HepG2 (cell line): ENCODE data around the gene CREB3. TPM values are rescaled to one million over a fixed set of nuclear protein-coding genes. Genes with fewer than 3 reads are reported as not detected.

Experiments used
- ATAC-seq: fragments of 200-7000 bp; cut with Tn5 transposase; 3 replicates; pipeline ENCODE4 v1.9.1; 2020; ENCODE audit warnings: mild to moderate bottlenecking, moderate library complexity
- BruUV-seq: library from RNA; stranded (reverse); fragments of 400-500 nt; replicated peaks from 2 replicates; lab custom pipeline; 2021; lab: Mats Ljungman, UMichigan
- CTCF ChIA-PET: fragments of 300-600 bp; formaldehyde crosslinking; extraction: SDS; loops from one replicate; lab custom pipeline; 2021; ENCODE audit warnings: low total read pairs, inconsistent platforms, low intra/inter-chr PET ratio; lab: Yijun Ruan, JAX
- POLR2A ChIA-PET: fragments of 350-600 bp; sonication (Branson Sonifier 250); formaldehyde crosslinking; loops from one replicate; lab custom pipeline; 2020; ENCODE audit warnings: antibody characterized with exemption, inconsistent platforms; lab: Yijun Ruan, JAX
- DNase-seq: peaks from one replicate; pipeline ENCODE4 v3.0.0-alpha.2; 2015; ENCODE audit warnings: low spot score
- FAIRE-seq: peaks from 3 replicates; lab custom pipeline; 2011; peaks lifted over from hg19 to GRCh38; lab: Jason Lieb, UNC
- H2AFZ ChIP-seq: one replicate; pipeline ENCODE4 v1.6.1; 2011; ENCODE audit warnings: low read length, inconsistent platforms
- H3K27ac ChIP-seq: fragments of 300-600 bp; 3 replicates; pipeline ENCODE4 v1.8.0; 2011; ENCODE audit warnings: mixed run types, mild to moderate bottlenecking, mixed read lengths, low read length, inconsistent platforms; ENCODE audit not compliant: insufficient read depth; ENCODE audit errors: extremely low read length
- H3K27me3 ChIP-seq, 2 experiments: fragments of 200-600 bp in 1 of 2; 2 replicates in 1 of 2; 3 replicates in 1 of 2; pipeline versions ENCODE4 v1.6.0 to v1.8.0; 2011; ENCODE audit warnings: low read length in 2 of 2, mild to moderate bottlenecking in 2 of 2, moderate library complexity in 2 of 2, inconsistent platforms in 1 of 2; ENCODE audit not compliant: insufficient read depth in 2 of 2, control insufficient read depth in 1 of 2
- H3K36me3 ChIP-seq, 2 experiments: fragments of 200-600 bp in 1 of 2; replicated peaks in 1 of 2; 2 replicates in 1 of 2; 3 replicates in 1 of 2; pipeline versions ENCODE4 v1.5.1 to v1.8.0; 2011; ENCODE audit warnings: low read length in 2 of 2, inconsistent platforms in 1 of 2; ENCODE audit not compliant: insufficient read depth in 2 of 2, control insufficient read depth in 1 of 2
- H3K4me1 ChIP-seq: 2 replicates; pipeline ENCODE4 v1.5.1; 2012; ENCODE audit warnings: low read length, inconsistent platforms; ENCODE audit not compliant: insufficient read depth
- H3K4me2 ChIP-seq: 2 replicates; pipeline ENCODE4 v1.6.0; 2011; ENCODE audit warnings: low read depth, low read length, inconsistent platforms
- H3K4me3 ChIP-seq, 3 experiments: fragments of 200-600 bp in 1 of 3; sonication (generic), shearing (Covaris generic) in 1 of 3; replicated peaks in 1 of 3; 2 replicates each; pipeline ENCODE4 v1.5.1; 2011 to 2016; ENCODE audit warnings: low read length in 3 of 3, inconsistent platforms in 2 of 3, low read depth in 2 of 3, mild to moderate bottlenecking in 2 of 3, control low read depth in 1 of 3, mixed read lengths in 1 of 3; ENCODE audit not compliant: insufficient read depth in 1 of 3
- H3K79me2 ChIP-seq: one replicate; pipeline ENCODE4 v1.6.1; 2011; ENCODE audit warnings: low read length, inconsistent platforms; ENCODE audit not compliant: insufficient read depth
- H3K9ac ChIP-seq: 2 replicates; pipeline ENCODE4 v1.6.0; 2011; ENCODE audit warnings: mild to moderate bottlenecking, low read depth, low read length, inconsistent platforms; ENCODE audit not compliant: insufficient read depth
- H3K9me3 ChIP-seq: 2 replicates; pipeline ENCODE4 v1.5.1; 2012; ENCODE audit warnings: mild to moderate bottlenecking, low read length
- H4K20me1 ChIP-seq: 2 replicates; pipeline ENCODE4 v1.6.0; 2011; ENCODE audit warnings: inconsistent platforms, mild to moderate bottlenecking, low read length, moderate library complexity; ENCODE audit not compliant: insufficient read depth
- AGO2 ChIP-seq: fragments of 200-400 bp; formaldehyde crosslinking; optimal IDR thresholded peaks from 2 replicates; pipeline ENCODE3; 2017; ENCODE audit warnings: mild to moderate bottlenecking, low read depth, low read length, moderate library complexity
- ATF1 ChIP-seq: IDR thresholded peaks from 2 replicates; pipeline ENCODE4 v1.6.1; 2016; ENCODE audit warnings: mild to moderate bottlenecking, control low read depth
- ETV6 ChIP-seq: sonication (generic); formaldehyde crosslinking; conservative IDR thresholded peaks from 2 replicates; pipeline ENCODE4 v1.4.0; 2020; ENCODE audit warnings: missing genetic modification reagents
- FOXK1 ChIP-seq: sonication (generic); formaldehyde crosslinking; IDR thresholded peaks from 2 replicates; pipeline ENCODE4 v1.4.0; 2020; ENCODE audit warnings: low read depth, missing genetic modification reagents, borderline replicate concordance
- MLXIP ChIP-seq: sonication (generic); formaldehyde crosslinking; IDR thresholded peaks from 2 replicates; pipeline ENCODE4 v1.9.0; 2021; ENCODE audit warnings: missing genetic modification reagents, borderline replicate concordance
- RFXAP ChIP-seq: sonication (generic); formaldehyde crosslinking; IDR thresholded peaks from 2 replicates; pipeline ENCODE4 v1.4.0; 2020; ENCODE audit warnings: missing genetic modification reagents, borderline replicate concordance
- RXRA ChIP-seq: sonication (generic); formaldehyde crosslinking; IDR thresholded peaks from 2 replicates; pipeline ENCODE4 v1.5.1; 2020; ENCODE audit warnings: missing genetic modification reagents
- SOX13 ChIP-seq, 3 experiments: fragments of 450-650 bp in 1 of 3; sonication (generic) in 1 of 3; formaldehyde crosslinking in 1 of 3; IDR thresholded peaks in 2 of 3; conservative IDR thresholded peaks in 1 of 3; 2 replicates each; pipeline versions ENCODE4 v1.5.0 to v1.6.1; 2016 to 2020; ENCODE audit warnings: antibody characterized with exemption in 1 of 3, mild to moderate bottlenecking in 1 of 3, missing compliant biosample characterization in 1 of 3, missing genetic modification reagents in 1 of 3, moderate library complexity in 1 of 3
- SOX5 ChIP-seq: IDR thresholded peaks from 2 replicates; pipeline ENCODE4 v1.6.1; 2016; ENCODE audit warnings: borderline replicate concordance
- SSRP1 ChIP-seq: IDR thresholded peaks from 2 replicates; pipeline ENCODE4 v1.6.1; 2016; ENCODE audit warnings: control low read depth
- TCF12 ChIP-seq, 2 experiments: fragments of 450-650 bp in 1 of 2; sonication (generic) in 1 of 2; formaldehyde crosslinking in 1 of 2; IDR thresholded peaks; 2 replicates each; pipeline versions ENCODE4 v1.6.1 to v1.8.0; 2017 to 2022; ENCODE audit warnings: antibody characterized with exemption in 1 of 2, mild to moderate bottlenecking in 1 of 2, missing genetic modification reagents in 1 of 2, moderate library complexity in 1 of 2
- ZFP91 ChIP-seq: sonication (generic); formaldehyde crosslinking; IDR thresholded peaks from 2 replicates; pipeline ENCODE4 v1.9.0; 2022; ENCODE audit warnings: missing genetic modification reagents, mild to moderate bottlenecking, borderline replicate concordance
- ZNF143 ChIP-seq: sonication (generic); formaldehyde crosslinking; IDR thresholded peaks from 2 replicates; pipeline ENCODE4 v1.4.0; 2020; ENCODE audit warnings: missing genetic modification reagents
- ZNF30 ChIP-seq: sonication (generic); formaldehyde crosslinking; IDR thresholded peaks from 2 replicates; pipeline ENCODE4 v1.5.0; 2020; ENCODE audit warnings: mild to moderate bottlenecking, missing genetic modification reagents
- ZNF703 ChIP-seq: sonication (generic); formaldehyde crosslinking; IDR thresholded peaks from 2 replicates; pipeline ENCODE4 v1.5.1; 2020; ENCODE audit warnings: missing genetic modification reagents, mild to moderate bottlenecking, moderate library complexity, borderline replicate concordance
- WGBS: methylation state at CpG from one replicate; pipeline ENCODE4 v1.1.6; 2017; ENCODE audit warnings: low lambda C conversion rate; 5-methylcytosine and 5-hydroxymethylcytosine counted together
- in situ Hi-C: cut with HindIII; loops from 2 replicates; pipeline ENCODE4 v1.10.0; 2017; ENCODE audit warnings: low pct_unique_long_range_greater_than_20kb; ENCODE audit not compliant: extremely low pct_ligation_motif_present
- intact Hi-C: fragments of 100-400 bp; cut with micrococcal nuclease; formaldehyde crosslinking; loops from one replicate; pipeline ENCODE4 v1.10.0; 2022; ENCODE audit not compliant: unreplicated experiment
- polyA plus RNA-seq, 8 experiments: library from polyadenylated mRNA; depleted of rRNA in 3 of 8; stranded (reverse) in 7 of 8; unstranded in 1 of 8; fragments of >200 nt; fragmentation: Illumina TruSeq in 4 of 8; extraction: Trizol in 4 of 8; gene quantifications; 2 replicates each; pipeline versions ENCODE4 v1.2.1 to v1.2.3, GENCODE V29; 2011 to 2016; ENCODE audit warnings: low read depth in 4 of 8, missing spikeins in 1 of 8, mixed read lengths in 1 of 8; ENCODE audit not compliant: insufficient read depth in 1 of 8
- total RNA-seq, 5 experiments: library from RNA; depleted of rRNA; stranded (reverse); fragments of >200 nt; fragmentation: Illumina TruSeq; extraction: Trizol; gene quantifications; 2 replicates each; pipeline ENCODE4 v1.2.3, GENCODE V29; 2016; ENCODE audit warnings: low read depth in 1 of 5
- TF ChIP-seq, protein P1 (sequence below): sonication (generic); formaldehyde crosslinking; IDR thresholded peaks from 2 replicates; pipeline ENCODE4 v1.4.0; 2020; ENCODE audit warnings: missing genetic modification reagents, borderline replicate concordance

The CREB3 gene
- total and polyA plus RNA-seq, 2 of the 13 experiments (the other 11 are each of a cell fraction or from before 2014, with no cell fraction given) = 11.1 to 34.2 TPM

GRCh38 chr9:35776018-35776417, 43.6 kb downstream of the CREB3 start (continued):
- TF ChIP-seq MLXIP (CRISPR knock-in tag) = no peak
- no peak for TF ChIP-seq SOX5 (CRISPR knock-in tag)
- no peak for TF ChIP-seq SOX13 (IDR thresholded peaks at IDR 0.05)
- TF ChIP-seq SOX13 (CRISPR knock-in tag; conservative IDR thresholded peaks at IDR 0.05 in 1 of 2, IDR thresholded peaks at IDR 0.05 in 1 of 2) = no peak
- TF ChIP-seq AGO2 = no peak
- no peak for TF ChIP-seq RXRA (CRISPR knock-in tag)
- TF ChIP-seq ZNF703 (CRISPR knock-in tag) = no peak
- no peak for TF ChIP-seq ZNF30
- no peak for TF ChIP-seq ZNF143 (CRISPR knock-in tag)
- TF ChIP-seq ATF1 (CRISPR knock-in tag) = no peak
- TF ChIP-seq RFXAP = no peak

DNA sequence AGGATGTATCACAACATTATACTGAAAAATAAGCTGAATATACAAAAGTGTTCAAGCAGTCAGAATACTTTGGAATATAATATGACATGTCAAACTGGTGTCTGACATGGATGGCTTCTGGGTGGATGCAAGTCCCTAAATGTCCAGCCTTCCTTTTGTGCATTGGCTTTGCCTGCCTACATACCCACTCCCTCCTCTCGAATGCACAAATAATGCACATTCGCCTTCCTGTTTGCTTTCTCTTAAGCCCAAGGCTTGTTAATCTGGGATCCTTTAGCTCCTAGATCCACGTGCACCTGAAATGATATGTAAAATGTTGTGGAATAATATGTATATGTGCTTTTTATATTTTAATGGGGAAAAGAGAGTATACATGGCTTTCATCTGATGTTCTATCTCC, 46.0 kb downstream of the CREB3 start:
- no peaks in the 10 kb centered on the region for H4K20me1 ChIP-seq
- no peaks in the 10 kb centered on the region for H3K27me3 ChIP-seq
- H3K9ac ChIP-seq = no peak overlapping the region
- no peak overlapping the region for H3K4me3 ChIP-seq
- intact Hi-C loops = no loop called here
- POLR2A ChIA-PET = no interaction called here
- BruUV-seq = no TSS peak
- FAIRE-seq (no peak), ATAC-seq (no peak), DNase-seq (no peak)
- H2AFZ ChIP-seq = no peak overlapping the region
- peaks cover 22% of the 10 kb centered on the region for H3K4me1 ChIP-seq
- no peaks in the 10 kb centered on the region for H3K79me2 ChIP-seq
- H3K27ac ChIP-seq = no peak overlapping the region
- peaks cover 0 to 5% of the 10 kb centered on the region in 2 experiments; a peak in 1 of 5 replicates for H3K36me3 ChIP-seq
- no peaks in the 10 kb centered on the region for H3K9me3 ChIP-seq
- no peak overlapping the region for H3K4me2 ChIP-seq
- in situ Hi-C loops = no loop called here
- WGBS = 95% methylated on average over 3 of the region's 3 CpGs
- CTCF ChIA-PET = no interaction called here
- no peak for TF ChIP-seq SSRP1
- TF ChIP-seq, protein P1, sequence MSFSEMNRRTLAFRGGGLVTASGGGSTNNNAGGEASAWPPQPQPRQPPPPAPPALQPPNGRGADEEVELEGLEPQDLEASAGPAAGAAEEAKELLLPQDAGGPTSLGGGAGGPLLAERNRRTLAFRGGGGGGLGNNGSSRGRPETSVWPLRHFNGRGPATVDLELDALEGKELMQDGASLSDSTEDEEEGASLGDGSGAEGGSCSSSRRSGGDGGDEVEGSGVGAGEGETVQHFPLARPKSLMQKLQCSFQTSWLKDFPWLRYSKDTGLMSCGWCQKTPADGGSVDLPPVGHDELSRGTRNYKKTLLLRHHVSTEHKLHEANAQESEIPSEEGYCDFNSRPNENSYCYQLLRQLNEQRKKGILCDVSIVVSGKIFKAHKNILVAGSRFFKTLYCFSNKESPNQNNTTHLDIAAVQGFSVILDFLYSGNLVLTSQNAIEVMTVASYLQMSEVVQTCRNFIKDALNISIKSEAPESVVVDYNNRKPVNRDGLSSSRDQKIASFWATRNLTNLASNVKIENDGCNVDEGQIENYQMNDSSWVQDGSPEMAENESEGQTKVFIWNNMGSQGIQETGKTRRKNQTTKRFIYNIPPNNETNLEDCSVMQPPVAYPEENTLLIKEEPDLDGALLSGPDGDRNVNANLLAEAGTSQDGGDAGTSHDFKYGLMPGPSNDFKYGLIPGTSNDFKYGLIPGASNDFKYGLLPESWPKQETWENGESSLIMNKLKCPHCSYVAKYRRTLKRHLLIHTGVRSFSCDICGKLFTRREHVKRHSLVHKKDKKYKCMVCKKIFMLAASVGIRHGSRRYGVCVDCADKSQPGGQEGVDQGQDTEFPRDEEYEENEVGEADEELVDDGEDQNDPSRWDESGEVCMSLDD (CRISPR knock-in tag) = no peak
- no peak for TF ChIP-seq FOXK1 (CRISPR knock-in tag)
- no peak for TF ChIP-seq ZFP91 (CRISPR knock-in tag)
- TF ChIP-seq TCF12 (IDR thresholded peaks at IDR 0.05) = no peak
- TF ChIP-seq TCF12 (CRISPR knock-in tag; IDR thresholded peaks at IDR 0.05) = no peak
- no peak for TF ChIP-seq ETV6 (CRISPR knock-in tag)
